HG02588 (cell line): ENCODE results near the gene ALDH7A1.
A peak's percentile ranks its signal among the peaks of the same experiment; 100 is the strongest.
"Not testable (repeated sequence)": the region's sequence is repeated elsewhere in the genome, so short reads cannot be mapped to it uniquely, and the experiment has no call there.

Source experiments
- ATAC-seq: cut with Tn5 transposase; IDR thresholded peaks from one replicate; pipeline ENCODE4 v1.9.1; 2021; ENCODE audit warnings: mild to moderate bottlenecking, moderate library complexity; ENCODE audit not compliant: unreplicated experiment

ALDH7A1 gene

GRCh38 chr5:126594748-126595485, at the start of gene ALDH7A1:
ALDH7A1 (minus strand) TSS chr5:126595219; CDS start chr5:126595198, 21 bp downstream.
- ATAC-seq = peak; percentile 87

DNA sequence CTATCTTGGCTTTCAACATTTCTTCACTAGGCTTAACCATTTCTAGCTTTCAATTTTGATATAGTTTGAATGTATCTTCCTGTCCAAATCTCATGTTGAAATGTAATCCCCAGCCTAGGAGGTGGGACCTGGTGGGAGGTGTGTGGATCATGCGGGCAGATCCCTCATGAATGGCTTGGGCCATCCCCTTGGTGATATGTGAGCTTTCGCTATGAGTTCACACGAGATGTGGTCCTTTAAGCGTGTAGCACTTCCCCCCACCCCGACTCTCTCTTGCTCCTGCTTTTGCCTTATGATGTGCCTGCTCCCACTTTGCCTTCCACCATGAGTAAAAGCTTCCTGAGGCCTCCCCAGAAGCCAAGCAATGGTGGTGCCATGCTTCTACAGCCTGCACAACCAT, 46.4 kb upstream of the ALDH7A1 start:
- peak; percentile 78 for ATAC-seq

DNA sequence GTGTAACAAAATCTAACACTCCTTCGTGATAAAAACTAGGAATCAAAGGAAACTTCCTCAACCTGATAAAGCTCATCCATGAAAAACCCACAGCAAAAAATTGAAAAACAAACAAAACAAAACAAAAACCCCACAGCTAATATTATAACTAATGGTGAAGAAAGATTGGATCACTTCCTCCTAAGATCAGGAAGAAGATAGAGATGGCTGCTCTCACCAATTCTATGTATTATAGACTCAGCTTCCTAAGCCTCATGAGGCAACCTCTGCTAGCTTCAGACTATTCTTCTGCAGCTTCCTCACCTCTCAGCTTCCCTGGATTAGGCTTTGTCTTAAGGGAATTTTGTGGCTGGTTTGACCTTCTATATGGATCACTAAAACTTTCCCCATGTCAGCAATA, 45.8 kb upstream of the ALDH7A1 start:
- peak; percentile 13 for ATAC-seq

DNA sequence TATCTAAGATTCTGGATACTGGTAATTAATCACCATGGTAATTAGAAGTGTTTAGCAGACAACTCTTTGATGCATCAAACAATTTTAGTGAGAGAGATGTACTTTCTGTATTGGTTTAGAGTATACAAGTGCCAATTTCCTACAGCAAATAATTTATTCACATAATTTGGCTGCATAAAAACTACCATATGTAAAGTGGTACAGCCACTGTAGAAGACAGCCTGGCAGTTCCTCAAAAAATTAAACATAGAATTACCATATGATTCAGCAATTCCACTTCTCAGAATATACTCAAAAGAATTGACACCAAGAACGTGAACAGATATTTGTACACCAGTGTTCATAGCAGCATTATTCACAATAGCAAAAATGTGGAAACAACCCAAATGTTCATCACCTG, 41.9 kb upstream of the ALDH7A1 start:
- ATAC-seq = no peak

DNA sequence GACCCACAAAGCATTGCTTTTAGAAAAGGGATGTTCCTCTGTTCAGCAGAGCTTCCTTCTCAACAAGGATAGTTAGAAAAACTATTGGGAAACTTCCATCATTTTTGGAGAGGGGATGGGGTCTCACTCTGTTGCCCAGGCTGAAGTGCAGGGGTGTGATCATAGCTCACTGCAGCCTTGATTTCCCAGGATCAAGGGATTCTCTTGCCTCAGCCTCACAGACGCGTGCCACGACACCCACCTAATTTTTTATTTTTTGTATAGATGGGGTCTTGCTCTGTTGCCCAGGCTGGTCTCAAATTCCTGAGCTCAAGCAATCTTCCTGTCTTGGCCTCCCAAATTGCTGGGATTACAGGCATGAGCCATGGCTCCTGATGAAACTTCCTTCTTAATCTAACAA, 40.6 kb upstream of the ALDH7A1 start:
- no peak for ATAC-seq

- no peak for ATAC-seq
Measured at GRCh38 chr5:126633552-126633951, 38.5 kb upstream of the ALDH7A1 start.

GRCh38 chr5:126631920-126632319, 36.9 kb upstream of the ALDH7A1 start:
- ATAC-seq = no peak

- no peak for ATAC-seq
Measured at GRCh38 chr5:126628102-126628501, 33.1 kb upstream of the ALDH7A1 start.

DNA sequence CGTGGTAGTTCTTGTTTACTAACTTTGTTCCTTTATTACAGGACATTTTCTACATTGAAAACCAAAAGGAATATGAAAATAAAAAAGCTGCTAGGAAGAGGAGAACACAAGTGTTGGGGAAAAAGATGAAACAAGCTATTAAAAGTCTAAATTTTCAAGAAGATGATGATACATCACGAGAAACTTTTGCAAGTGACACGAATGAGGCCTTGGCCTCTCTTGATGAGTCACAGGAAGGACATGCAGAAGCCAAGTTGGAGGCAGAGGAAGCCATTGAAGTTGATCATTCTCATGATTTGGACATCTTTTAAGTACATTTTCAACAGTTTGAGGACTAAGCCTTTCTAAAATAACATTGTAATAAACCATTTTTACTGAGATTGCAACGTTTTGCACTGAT, 29.5 kb upstream of the ALDH7A1 start:
- ATAC-seq = no peak

- no peak for ATAC-seq
Measured at GRCh38 chr5:126619781-126620180, 24.8 kb upstream of the ALDH7A1 start.

GRCh38 chr5:126617603-126618002, 22.6 kb upstream of the ALDH7A1 start:
- not testable (repeated sequence) for ATAC-seq

GRCh38 chr5:126615286-126615685, 20.3 kb upstream of the ALDH7A1 start:
- ATAC-seq = peak; percentile 96

DNA sequence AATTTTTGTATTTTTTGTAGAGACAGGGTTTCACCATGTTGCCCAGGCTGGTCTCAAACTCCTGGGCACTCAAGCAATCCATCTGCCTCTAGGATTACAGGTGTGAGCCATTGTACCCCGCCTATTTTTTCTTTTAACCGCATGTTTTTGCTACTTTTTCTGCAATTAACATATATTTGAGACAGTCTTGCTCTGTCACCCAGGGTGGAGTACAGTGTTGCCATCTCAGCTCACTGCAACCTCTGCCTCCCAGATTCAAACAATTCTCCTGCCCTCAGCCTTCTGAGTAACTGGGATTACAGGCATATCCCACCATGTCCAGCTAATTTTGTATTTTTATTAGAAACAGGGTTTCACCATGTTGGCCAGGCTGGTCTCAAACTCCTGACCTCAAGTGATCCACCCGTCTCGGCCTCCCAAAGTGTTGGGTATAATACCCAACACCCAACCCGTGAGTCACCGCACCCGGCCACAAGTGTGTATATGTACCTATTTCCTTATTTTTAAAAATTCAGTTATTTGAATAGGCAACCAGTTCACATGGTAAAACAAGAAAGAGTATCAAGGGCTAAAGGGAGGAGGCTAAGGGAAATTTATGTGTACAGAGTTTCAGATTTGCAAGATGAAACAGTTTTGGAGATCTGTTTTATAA, 19.0 kb upstream of the ALDH7A1 start:
- no peak for ATAC-seq

DNA sequence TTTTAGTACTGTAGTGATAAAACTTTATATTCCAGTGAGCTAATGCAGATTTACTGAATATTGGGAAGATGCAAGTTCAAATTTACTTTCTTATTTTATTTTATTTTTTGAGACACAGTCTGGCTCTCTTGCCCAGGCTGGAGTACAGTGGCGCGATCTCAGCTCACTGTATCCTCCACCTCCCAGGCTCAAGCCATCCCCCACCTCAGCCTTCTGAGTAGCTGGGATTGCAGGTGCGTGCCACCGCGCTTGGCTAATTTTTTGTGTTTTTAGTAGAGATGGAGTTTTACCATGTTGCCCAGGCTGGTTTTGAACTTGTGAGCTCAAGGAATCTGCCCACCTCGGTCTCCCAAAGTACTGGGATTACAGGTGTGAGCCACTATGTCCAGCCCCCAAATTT, 15.6 kb upstream of the ALDH7A1 start:
- ATAC-seq = no peak

DNA sequence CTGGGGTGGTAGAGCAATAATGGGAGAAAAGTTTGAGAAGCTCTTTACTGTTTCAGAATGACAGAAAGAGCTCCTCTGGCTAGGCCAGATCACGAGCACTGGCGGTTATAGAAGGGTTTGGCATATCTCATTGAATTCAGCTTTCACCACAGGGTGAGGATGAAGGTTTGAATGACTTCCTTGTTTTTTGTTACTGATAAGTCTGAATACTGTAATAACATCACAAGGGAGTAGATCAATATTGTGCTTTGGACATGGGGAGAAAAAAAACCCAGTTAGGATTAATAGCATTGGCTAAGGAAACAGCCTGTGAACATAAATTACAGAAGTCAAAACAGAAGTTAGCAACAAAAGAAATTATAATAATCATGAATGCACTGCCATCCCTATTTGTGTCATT, 15.1 kb upstream of the ALDH7A1 start:
- no peak for ATAC-seq

- no peak for ATAC-seq
Measured at GRCh38 chr5:126605525-126605924, 10.5 kb upstream of the ALDH7A1 start.

- ATAC-seq = no peak
Measured at GRCh38 chr5:126603402-126603991, 8.5 kb upstream of the ALDH7A1 start.

DNA sequence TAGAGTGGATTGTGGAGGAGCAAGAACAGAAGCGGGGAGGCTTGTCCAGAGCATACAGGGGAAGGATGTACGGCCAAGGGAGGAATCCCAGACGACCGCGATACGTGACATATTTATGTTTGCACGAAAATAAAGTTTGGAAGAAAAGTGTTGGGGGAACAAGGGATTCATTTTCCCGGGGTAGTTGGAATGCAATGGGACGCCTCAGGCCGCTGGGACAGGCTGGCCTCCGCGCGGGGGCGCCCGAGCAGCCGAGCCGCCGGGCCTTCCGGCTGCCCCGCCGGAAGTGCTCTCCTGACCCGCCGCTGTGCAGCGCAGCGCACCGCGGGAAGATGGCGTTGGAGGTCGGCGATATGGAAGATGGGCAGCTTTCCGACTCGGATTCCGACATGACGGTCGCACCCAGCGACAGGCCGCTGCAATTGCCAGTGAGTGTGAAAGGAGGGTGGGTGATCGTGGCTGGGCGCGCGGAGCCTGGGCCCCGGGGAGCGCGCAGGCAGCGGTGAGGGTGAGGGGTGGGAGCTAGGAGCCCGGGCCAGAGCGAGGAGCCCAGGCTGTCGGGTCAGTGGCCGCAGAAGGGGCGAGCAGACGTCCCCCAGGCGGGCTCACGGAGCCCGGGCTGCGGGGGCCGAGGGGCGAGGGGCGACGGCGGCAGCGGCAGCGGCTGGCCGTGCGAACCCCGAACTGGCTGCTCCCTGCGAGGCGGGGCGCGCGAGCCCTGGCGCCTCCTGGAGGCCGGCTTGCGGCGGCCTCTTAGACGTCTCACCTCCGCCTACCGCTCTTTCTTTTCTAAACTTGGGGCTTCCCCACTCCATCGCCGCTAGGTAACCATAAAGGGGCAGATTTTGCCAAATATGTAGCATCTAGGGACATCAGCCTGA, 5.9 kb upstream of the ALDH7A1 start, which contains the start of gene PHAX:
TSS of gene PHAX (plus strand) at position 317 of the 881 bp plus-strand sequence. CDS start at position 333, 16 bp downstream.
- ATAC-seq = peak; percentile 96

- ATAC-seq = not testable (repeated sequence)
Measured at GRCh38 chr5:126599971-126600630, 5.1 kb upstream of the ALDH7A1 start.

DNA sequence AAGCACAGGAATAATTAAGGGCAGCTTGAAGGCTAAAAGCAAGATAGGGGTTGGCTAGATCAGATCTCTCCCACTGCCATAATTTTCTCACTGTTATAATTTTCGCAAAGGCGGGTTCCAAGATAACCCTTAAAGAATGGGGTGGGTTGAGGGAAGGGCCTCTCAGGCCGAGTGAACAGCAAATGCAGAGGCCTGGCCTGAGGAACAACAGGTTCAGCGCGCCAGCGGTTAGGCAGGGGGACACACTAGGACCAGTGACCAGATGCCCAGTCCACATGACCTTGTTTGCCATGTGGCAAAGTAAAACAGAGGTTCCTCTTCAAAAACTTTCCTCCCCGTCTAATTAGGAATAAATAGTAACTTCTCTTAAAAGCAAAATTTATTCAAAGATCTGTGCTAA, 4.5 kb upstream of the ALDH7A1 start:
- ATAC-seq = no peak
